DMS 273 (cell line): ENCODE data around the gene CDT1.

Source experiments
- DNase-seq: peaks from one replicate; lab custom pipeline; 2025; ENCODE audit not compliant: unreplicated experiment; lab: John Stamatoyannopoulos, UW

The CDT1 gene

GRCh38 chr16:88834670-88835069 is 31.1 kb downstream of the CDT1 start:
- no peak for DNase-seq

GRCh38 chr16:88835383-88835782 is 31.8 kb downstream of the CDT1 start:
- no peak for DNase-seq

- DNase-seq = no peak
These were observed 32.2 kb downstream of the CDT1 start for GRCh38 chr16:88835818-88836217.

GRCh38 chr16:88836791-88837190 is 33.2 kb downstream of the CDT1 start:
- DNase-seq = no peak

- DNase-seq = no peak
These were observed 34.2 kb downstream of the CDT1 start for GRCh38 chr16:88837806-88838205.

- no peak for DNase-seq
These were observed 35.0 kb downstream of the CDT1 start for GRCh38 chr16:88838566-88838965.

- no peak for DNase-seq
These were observed 35.5 kb downstream of the CDT1 start for GRCh38 chr16:88839026-88839529.

GRCh38 chr16:88839745-88840599 is 36.4 kb downstream of the CDT1 start:
- no peak for DNase-seq

GRCh38 chr16:88840600-88841215 is 37.1 kb downstream of the CDT1 start:
- DNase-seq = no peak

GRCh38 chr16:88841521-88842307 is 38.1 kb downstream of the CDT1 start:
- DNase-seq = no peak

GRCh38 chr16:88842308-88842756 is 38.7 kb downstream of the CDT1 start:
- no peak for DNase-seq

GRCh38 chr16:88842806-88843205 is 39.2 kb downstream of the CDT1 start:
- no peak for DNase-seq

DNA sequence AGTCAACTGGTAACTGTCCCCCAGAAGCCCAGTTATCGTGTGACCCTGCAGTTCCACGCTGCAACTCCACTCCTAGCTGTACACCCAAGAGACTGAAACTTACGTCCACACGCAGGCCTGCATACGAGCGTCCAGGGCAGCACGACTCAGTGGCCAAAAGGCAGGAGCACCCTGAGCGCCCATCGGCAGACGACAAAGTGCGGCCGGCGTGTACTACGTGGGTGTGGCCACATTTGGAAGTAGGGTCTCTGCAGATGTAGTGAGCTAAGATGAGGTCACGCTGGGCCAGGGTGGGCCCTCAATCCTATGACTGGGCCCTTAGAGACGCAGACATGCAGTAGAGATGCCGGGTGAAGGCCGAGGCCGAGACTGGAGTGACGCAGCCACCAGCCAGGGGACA is 39.7 kb downstream of the CDT1 start:
- DNase-seq = no peak

DNA sequence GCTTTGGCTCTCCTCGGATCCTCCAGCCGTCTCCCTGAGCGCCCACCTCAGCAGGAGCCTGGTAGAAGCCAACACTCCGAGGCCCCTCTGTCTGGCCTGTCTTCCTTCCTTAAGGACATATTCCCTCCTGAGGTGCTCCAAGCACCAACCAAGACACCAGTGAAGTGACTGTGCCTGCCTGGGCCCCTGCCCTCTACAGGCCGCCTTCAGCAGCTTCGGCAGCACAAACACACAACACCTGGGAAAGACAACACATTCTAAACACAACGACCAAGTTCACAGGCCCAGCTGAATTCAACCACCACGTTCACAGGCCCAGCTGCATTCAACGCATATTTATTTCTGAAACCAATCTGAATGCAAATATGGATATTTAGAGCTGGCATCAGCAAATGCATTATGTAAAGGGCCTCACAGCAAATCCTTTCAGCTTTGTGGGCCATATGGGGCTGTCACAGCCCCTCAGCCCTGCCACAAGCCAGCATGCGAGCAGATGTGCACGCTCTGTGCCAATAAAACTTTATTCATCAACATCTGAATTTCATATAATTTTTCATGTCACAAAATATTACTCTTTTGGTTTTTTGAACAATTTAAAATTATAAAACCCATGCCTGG is 40.9 kb downstream of the CDT1 start:
- peak; percentile 62 for DNase-seq

DNA sequence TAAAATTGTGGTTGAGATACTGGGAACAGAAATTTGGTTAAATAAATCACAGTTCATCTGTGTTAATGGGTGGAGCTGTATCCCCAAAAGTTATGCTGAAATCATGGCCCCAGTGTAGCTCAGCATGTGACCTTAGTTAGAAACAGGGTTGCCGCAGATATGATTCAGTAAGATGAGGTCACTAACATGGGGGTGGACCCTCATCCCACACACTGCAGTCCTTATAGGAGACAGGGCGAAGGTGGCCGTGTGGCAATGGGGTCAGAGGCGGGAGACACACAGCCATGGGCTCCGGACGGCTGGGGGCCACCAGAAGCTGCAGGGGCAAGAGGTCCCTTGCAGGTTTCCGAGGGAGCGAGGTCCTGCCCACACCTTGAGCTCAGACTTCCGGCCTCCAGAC is 42.5 kb downstream of the CDT1 start:
- no peak for DNase-seq

DNA sequence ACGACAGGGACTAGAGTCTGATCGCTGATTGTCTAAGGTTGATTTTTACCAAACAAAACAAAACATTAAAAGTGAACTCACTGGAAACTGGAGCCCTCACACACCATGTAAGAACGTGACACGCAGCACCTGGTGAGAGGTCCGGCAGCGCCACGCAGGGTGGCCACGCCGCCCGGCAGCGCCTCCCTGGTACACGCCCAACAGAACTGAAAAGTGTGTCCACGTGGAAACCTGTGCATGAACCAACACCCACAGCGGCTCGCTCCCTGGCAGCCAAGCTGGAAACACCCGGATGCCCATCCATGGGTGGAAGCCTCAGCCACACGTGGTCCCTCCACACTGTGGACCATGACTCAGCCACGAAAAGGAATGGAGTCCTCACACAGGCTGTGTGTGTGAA is 44.1 kb downstream of the CDT1 start:
- DNase-seq = no peak

- no peak for DNase-seq
These were observed 45.0 kb downstream of the CDT1 start for GRCh38 chr16:88848557-88848956.

DNA sequence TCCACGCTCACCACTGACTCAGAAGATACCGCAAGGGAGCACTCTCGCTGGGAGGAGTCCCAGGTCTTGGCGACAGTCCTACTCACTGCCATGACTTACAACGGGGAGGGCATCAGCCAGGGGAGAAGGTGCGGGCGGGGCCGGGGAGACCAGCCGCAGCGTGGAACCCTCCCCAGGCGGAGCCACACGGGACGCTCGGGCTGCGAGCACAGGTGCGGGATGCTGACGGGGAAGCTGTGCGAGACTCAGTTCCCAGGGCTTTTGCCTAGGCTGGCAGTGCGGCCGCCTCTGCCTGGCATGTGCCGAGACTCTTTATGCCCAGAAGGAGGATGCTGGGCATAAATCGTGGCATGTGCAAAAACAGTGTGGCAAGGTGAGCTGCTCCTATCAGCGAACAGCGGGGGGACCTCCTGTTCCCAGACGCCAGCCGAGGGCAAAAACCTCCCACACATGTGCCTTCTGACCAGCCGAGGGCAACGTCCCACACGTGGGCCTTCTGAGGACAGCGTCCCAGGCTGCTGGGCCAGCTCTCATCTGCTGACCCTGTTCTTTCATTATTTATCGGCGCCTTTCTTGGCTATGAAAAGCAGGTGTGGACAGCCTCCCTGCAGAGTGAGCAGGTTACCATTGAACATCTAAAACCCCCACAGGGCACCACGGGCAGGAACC is 47.1 kb downstream of the CDT1 start:
- DNase-seq = no peak

- no peak for DNase-seq
These were observed 48.0 kb downstream of the CDT1 start for GRCh38 chr16:88851616-88852015.

DNA sequence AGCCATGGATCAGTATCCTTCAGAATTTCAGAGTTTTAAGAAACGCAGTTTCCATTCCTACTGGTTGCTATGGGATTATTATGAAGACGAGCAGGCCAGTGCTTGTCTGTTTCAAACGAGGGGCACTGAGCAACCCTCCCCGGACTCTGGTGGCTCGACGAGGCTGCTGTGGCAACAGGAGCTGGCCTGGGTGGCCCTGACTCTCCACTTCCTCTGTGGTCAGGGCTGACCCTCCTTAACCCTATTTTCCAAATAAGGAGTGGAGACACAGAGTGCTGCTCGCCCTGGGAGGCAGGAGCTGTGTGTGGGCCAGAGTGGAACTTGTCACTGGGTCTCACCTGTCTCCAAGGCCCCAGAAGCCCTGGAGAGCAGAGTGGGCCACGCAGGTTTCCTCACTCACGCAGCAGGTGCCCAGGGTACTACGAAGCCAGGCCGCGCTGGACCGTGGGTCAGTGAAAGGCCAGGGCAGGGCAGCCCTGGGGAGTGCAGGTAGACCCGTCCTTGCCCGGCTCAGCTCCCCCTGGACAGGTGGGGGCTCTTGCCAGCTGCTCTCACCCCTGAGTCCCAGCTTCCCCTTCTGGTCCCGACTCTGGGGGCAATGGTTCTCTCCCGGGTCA is 49.8 kb downstream of the CDT1 start:
- DNase-seq = no peak
